Measurements from ENCODE around the gene UCN2.
"Not testable (repeated sequence)": the region's sequence is repeated elsewhere in the genome, so short reads cannot be mapped to it uniquely, and the experiment has no call there.

The UCN2 gene

DNA sequence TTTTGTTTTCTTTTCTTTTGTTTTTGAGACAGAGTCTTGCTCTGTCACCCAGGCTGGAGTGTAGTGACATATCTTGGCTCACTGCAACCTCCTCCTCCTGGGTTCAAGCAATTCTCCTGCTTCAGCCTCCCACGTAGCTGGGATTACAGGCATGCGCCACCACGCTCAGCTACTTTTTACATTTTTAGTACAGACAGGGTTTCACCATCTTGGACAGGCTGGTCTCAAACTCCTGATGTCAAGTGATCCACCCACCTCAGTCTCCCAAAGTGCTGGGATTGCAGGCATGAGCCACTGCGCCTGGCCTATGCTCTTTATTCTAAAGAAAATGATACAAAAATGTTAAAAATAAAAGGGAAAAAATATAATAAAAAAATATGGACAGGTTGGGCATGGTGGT, 32.9 kb downstream of the UCN2 start:
- not testable (repeated sequence) for H3K4me1 ChIP-seq (ENCODE audit: insufficient read depth, low read length); H3K9ac ChIP-seq (ENCODE audit: low read depth, low read length); H3K27ac ChIP-seq (ENCODE audit: low read depth, low read length); H3K9me3 ChIP-seq (ENCODE audit: insufficient read depth, low read depth, low read length); H3K27me3 ChIP-seq (ENCODE audit: insufficient read depth, low read length); H3K4me3 ChIP-seq (ENCODE audit: low read length)
- WGBS, result 95% methylated on average over 3 of the region's 4 CpGs
- peaks cover 82% of the 10 kb centered on the region for H3K36me3 ChIP-seq (ENCODE audit: insufficient read depth, low read length)

DNA sequence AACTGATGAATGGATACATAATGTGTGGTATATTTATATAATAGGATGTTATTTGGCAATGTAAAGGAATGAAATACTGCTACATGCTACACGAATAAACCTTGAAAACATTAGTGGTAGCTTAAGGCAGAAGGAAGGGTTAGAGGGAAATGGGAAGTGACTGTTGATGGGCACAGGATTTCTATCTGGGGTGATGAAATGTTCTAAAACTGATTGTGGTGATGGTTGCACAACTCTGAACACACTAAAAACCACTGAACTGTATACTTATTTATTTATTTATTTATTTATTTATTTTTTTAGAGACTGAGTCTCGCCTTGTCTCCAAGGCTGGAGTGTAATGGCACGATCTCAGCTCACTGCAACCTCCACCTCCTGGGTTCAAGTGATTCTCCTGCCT, 34.8 kb downstream of the UCN2 start:
- Histone ChIP-seq H3K36me3 (ENCODE audit: insufficient read depth, low read length) (peaks cover 82% of the 10 kb centered on the region), H3K9me3 (ENCODE audit: insufficient read depth, low read depth, low read length) (no peaks in the 10 kb centered on the region), H3K27ac (ENCODE audit: low read depth, low read length) (no peak overlapping the region), H3K9ac (ENCODE audit: low read depth, low read length) (no peak overlapping the region), H3K27me3 (ENCODE audit: insufficient read depth, low read length) (no peaks in the 10 kb centered on the region), H3K4me3 (ENCODE audit: low read length) (no peak overlapping the region), H3K4me1 (ENCODE audit: insufficient read depth, low read length) (no peaks in the 10 kb centered on the region)
- WGBS, result 99% methylated on average over 3 of the region's 3 CpGs

DNA sequence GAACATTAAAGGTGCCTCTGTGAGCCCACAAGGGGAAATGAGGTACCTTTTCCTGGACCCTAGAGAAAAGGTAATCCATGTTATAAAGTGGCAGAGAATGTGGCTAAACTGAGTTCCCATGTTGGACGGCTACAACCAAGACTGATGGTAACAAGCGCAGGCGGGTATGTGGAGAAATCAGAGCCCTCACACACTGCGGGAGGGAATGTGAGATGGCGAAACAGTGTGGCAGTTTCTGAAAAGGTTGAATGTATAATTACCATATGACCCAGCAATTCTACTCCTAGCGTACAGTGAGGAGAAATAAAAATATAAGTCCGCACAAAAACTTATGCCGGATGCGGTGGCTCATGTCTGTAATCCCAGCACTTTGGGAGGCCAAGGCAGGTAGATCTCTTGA, 35.5 kb downstream of the UCN2 start:
- Histone ChIP-seq H3K36me3 (ENCODE audit: insufficient read depth, low read length) (peaks cover 82% of the 10 kb centered on the region), H3K4me3 (ENCODE audit: low read length) (no peak overlapping the region), H3K27ac (ENCODE audit: low read depth, low read length) (no peak overlapping the region), H3K9me3 (ENCODE audit: insufficient read depth, low read depth, low read length) (no peaks in the 10 kb centered on the region), H3K4me1 (ENCODE audit: insufficient read depth, low read length) (no peaks in the 10 kb centered on the region), H3K9ac (ENCODE audit: low read depth, low read length) (no peak overlapping the region), H3K27me3 (ENCODE audit: insufficient read depth, low read length) (no peaks in the 10 kb centered on the region)
- WGBS, result 94% methylated on average over 8 of the region's 9 CpGs

DNA sequence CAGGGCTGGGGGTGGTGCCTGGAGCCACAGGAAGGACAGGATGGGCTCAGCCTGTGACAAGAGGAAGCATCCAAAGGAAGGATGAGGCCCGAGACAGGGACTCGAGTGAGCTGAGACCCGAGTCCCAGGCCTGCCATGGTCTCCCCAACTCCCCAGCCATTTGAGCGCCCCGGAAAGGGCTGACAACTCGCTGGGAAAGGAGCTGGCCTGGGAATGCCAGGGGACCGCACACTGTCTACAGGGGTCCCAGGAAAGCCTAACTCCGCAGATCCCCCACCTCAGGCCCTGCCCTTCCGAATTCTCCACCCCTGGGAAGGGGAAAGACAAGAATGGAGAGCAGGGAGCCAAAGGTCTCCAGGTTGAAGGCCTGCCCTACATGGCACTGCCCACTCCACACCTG, 38.6 kb downstream of the UCN2 start:
- Histone ChIP-seq H3K4me1 (ENCODE audit: insufficient read depth, low read length) (no peaks in the 10 kb centered on the region), H3K36me3 (ENCODE audit: insufficient read depth, low read length) (peaks cover 77% of the 10 kb centered on the region), H3K9ac (ENCODE audit: low read depth, low read length) (no peak overlapping the region), H3K9me3 (ENCODE audit: insufficient read depth, low read depth, low read length) (no peaks in the 10 kb centered on the region), H3K4me3 (ENCODE audit: low read length) (no peak overlapping the region), H3K27me3 (ENCODE audit: insufficient read depth, low read length) (no peaks in the 10 kb centered on the region), H3K27ac (ENCODE audit: low read depth, low read length) (no peak overlapping the region)
- WGBS, result 98% methylated on average over 9 of the region's 9 CpGs

DNA sequence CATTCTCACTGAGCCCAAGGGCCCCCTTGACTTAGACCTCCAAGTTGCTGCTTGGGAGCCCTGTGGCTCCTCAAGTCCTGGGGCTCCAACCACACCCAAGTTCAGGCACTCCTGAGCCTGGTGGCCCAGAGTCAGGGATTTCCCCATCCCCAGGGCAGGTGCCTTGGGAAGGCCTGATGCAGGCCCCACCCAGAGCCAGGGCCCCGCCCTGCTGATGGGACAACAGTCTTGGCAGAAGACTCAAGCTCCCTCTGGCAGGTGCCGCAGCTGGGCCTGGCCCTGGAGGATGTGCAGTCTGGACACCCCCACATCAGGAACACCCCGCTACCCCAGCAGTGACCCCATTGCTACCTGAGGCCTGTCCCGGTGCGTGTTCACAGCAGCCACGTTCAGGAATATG, 41.9 kb downstream of the UCN2 start:
- H3K27ac ChIP-seq (ENCODE audit: low read depth, low read length), result no peak overlapping the region
- H3K9me3 ChIP-seq (ENCODE audit: insufficient read depth, low read depth, low read length), result no peaks in the 10 kb centered on the region
- no peaks in the 10 kb centered on the region for H3K4me1 ChIP-seq (ENCODE audit: insufficient read depth, low read length)
- no peak overlapping the region for H3K9ac ChIP-seq (ENCODE audit: low read depth, low read length)
- H3K36me3 ChIP-seq (ENCODE audit: insufficient read depth, low read length), result peaks cover 58% of the 10 kb centered on the region
- no peak overlapping the region for H3K4me3 ChIP-seq (ENCODE audit: low read length)
- H3K27me3 ChIP-seq (ENCODE audit: insufficient read depth, low read length), result no peaks in the 10 kb centered on the region
- WGBS, result 94% methylated on average over 6 of the region's 6 CpGs

DNA sequence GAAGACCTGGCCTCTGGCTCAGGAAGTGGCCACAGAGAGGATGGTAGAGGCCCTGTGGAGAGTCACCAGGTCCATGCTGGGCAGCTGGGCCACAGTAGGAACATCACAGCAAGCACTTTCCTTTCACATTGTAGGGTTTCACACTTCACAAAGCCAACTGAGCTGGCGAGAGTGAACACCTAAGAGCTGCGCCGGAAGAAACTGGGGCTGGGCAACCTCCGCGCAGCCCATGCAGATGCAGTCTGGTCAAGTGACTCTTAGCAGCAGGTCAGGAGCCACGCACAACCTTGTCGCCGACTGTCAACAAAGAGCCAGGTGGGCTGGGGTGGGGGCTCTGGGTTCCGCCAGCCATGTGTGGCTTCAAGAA, 44.3 kb downstream of the UCN2 start:
- H3K4me1 ChIP-seq (ENCODE audit: insufficient read depth, low read length), result no peaks in the 10 kb centered on the region
- H3K9me3 ChIP-seq (ENCODE audit: insufficient read depth, low read depth, low read length), result no peaks in the 10 kb centered on the region
- H3K27ac ChIP-seq (ENCODE audit: low read depth, low read length), result no peak overlapping the region
- WGBS, result 96% methylated on average over 9 of the region's 9 CpGs
- H3K36me3 ChIP-seq (ENCODE audit: insufficient read depth, low read length), result peaks cover 40% of the 10 kb centered on the region
- H3K4me3 ChIP-seq (ENCODE audit: low read length), result no peak overlapping the region
- H3K9ac ChIP-seq (ENCODE audit: low read depth, low read length), result no peak overlapping the region
- H3K27me3 ChIP-seq (ENCODE audit: insufficient read depth, low read length), result no peaks in the 10 kb centered on the region

DNA sequence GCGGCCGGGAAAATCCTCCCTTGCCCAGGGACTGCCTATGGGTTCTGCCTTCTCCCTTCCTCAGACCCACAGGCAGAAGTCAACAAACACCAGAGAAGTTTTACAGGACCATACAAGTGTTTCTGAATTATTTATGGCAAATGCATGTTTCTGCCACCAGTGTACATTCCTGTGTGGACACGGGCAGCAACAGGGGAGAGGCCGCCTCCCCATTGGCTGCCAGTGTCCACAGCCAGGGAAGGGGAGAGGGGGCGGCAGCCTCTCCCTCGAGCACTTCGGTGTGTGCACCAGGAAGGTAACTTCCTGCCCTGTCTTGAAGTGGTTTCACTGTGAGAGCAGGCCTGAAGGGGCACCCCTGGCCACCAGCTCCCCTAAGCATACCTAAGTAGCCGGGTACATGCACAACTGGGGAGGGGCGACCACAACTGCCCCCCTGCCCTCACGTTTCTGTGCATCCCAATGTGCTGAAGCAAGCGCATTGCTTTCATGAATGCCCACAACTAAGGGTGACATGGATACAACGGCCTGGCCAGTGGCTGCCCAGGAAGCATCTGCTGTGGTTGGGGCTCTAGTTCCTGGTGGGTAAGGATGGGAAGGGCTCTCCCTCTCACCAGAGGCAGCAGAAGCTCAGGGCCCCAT, 44.8 kb downstream of the UCN2 start:
- no peak overlapping the region for H3K27ac ChIP-seq (ENCODE audit: low read depth, low read length)
- H3K4me3 ChIP-seq (ENCODE audit: low read length), result no peak overlapping the region
- H3K36me3 ChIP-seq (ENCODE audit: insufficient read depth, low read length), result peaks cover 35% of the 10 kb centered on the region
- no peak overlapping the region for H3K9ac ChIP-seq (ENCODE audit: low read depth, low read length)
- no peaks in the 10 kb centered on the region for H3K9me3 ChIP-seq (ENCODE audit: insufficient read depth, low read depth, low read length)
- no peaks in the 10 kb centered on the region for H3K4me1 ChIP-seq (ENCODE audit: insufficient read depth, low read length)
- 90% methylated on average over 12 of the region's 12 CpGs for WGBS
- H3K27me3 ChIP-seq (ENCODE audit: insufficient read depth, low read length), result no peaks in the 10 kb centered on the region

DNA sequence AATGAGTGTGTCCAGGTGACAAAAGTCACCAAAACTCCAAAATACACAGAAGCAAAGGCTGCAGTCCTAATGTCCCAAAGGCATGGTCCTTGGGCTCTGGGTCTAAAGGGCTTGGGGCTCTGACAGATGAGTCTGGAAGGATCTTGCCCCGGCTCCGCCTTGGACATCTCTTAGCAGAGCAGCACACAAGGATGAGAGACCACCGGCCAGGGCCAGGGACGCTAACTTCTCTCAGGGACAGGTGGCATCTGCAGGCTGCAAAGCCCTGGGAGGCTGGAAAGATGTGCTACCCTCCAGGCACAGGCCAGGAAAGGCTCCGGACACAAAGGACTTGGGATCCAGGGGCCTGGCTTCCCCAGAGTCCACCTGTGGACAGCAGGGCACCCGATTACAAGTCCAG, 45.5 kb downstream of the UCN2 start:
- Histone ChIP-seq H3K9me3 (ENCODE audit: insufficient read depth, low read depth, low read length) (no peaks in the 10 kb centered on the region), H3K27me3 (ENCODE audit: insufficient read depth, low read length) (no peaks in the 10 kb centered on the region), H3K36me3 (ENCODE audit: insufficient read depth, low read length) (peaks cover 28% of the 10 kb centered on the region), H3K4me1 (ENCODE audit: insufficient read depth, low read length) (no peaks in the 10 kb centered on the region), H3K4me3 (ENCODE audit: low read length) (no peak overlapping the region), H3K9ac (ENCODE audit: low read depth, low read length) (no peak overlapping the region), H3K27ac (ENCODE audit: low read depth, low read length) (no peak overlapping the region)
- 95% methylated on average over 6 of the region's 6 CpGs for WGBS

DNA sequence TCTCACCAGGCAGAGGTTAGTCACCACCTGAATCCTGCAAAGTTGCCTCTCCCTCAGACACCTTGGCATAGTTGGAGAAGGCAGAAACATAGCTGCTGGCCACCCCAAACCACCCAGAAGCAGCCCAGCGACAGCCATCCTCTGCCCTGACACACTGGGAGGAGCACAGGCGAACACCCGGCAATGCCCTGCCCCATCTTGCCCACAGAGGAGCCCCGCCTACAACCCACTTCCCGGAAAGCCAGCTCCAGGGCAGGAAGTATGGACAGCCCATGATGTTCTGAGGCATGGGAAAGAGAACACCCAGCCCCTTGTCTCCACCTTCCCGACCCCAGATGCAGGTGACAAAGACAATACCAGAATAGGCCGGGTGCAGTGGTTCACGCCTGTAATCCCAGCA, 47.0 kb downstream of the UCN2 start:
- Histone ChIP-seq H3K4me1 (ENCODE audit: insufficient read depth, low read length) (no peaks in the 10 kb centered on the region), H3K9me3 (ENCODE audit: insufficient read depth, low read depth, low read length) (no peaks in the 10 kb centered on the region), H3K27ac (ENCODE audit: low read depth, low read length) (no peak overlapping the region), H3K4me3 (ENCODE audit: low read length) (no peak overlapping the region), H3K36me3 (ENCODE audit: insufficient read depth, low read length) (peaks cover 18% of the 10 kb centered on the region), H3K27me3 (ENCODE audit: insufficient read depth, low read length) (no peaks in the 10 kb centered on the region), H3K9ac (ENCODE audit: low read depth, low read length) (no peak overlapping the region)
- WGBS, result 92% methylated on average over 8 of the region's 8 CpGs

DNA sequence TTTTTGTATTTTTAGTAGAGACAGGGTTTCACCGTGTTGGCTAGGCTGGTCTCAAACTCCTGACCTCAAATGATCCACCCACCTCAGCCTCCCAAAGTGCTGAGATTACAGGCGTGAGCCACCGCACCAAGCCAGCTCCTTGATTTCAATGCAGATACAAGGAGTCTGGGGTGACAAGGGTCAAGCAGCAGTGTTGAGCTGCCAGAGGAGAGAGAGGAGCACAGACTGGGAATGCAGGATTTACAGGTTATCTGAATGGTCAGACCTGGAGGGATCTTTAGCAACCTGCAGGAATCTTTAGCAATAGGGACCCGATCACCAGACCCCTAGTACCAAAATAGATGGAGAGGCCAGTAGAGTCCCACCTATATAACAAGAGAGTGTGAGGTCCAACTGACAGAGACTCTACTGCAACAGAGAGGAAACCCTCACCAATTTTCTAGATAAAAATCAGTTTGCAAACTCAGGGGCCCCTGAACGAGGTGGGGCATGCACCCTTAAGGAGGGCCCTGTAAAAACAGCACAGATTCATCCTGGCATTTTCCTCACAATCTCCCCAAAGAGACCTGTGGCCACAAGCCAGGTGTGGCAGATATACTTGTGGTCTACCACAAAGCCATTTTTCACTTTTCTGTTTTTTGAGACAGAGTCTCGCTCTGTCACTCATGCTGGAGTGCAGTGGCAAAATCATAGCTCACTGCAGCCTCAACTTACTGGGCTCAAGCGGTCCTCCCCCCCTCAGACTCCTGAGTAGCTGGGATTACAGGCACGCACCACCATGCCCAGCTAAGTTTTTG, 49.0 kb downstream of the UCN2 start:
- Histone ChIP-seq H3K9me3 (ENCODE audit: insufficient read depth, low read depth, low read length) (no peaks in the 10 kb centered on the region), H3K36me3 (ENCODE audit: insufficient read depth, low read length) (peaks cover 8% of the 10 kb centered on the region), H3K4me1 (ENCODE audit: insufficient read depth, low read length) (0 out of 2 replicates have a peak, but pooled peaks cover 3% of the 10 kb centered on the region), H3K27me3 (ENCODE audit: insufficient read depth, low read length) (no peaks in the 10 kb centered on the region), H3K27ac (ENCODE audit: low read depth, low read length) (no peak overlapping the region), H3K4me3 (ENCODE audit: low read length) (no peak overlapping the region), H3K9ac (ENCODE audit: low read depth, low read length) (no peak overlapping the region)
- 95% methylated on average over 7 of the region's 8 CpGs for WGBS

Measured in HUES64 (cell line).